NCI-H446 (cell line): ENCODE data around the gene MICALL2.

ENCODE experiments used
- DNase-seq, 2 experiments: peaks; one replicate each; lab custom pipeline; 2025; lab: John Stamatoyannopoulos, UW

MICALL2 gene

DNA sequence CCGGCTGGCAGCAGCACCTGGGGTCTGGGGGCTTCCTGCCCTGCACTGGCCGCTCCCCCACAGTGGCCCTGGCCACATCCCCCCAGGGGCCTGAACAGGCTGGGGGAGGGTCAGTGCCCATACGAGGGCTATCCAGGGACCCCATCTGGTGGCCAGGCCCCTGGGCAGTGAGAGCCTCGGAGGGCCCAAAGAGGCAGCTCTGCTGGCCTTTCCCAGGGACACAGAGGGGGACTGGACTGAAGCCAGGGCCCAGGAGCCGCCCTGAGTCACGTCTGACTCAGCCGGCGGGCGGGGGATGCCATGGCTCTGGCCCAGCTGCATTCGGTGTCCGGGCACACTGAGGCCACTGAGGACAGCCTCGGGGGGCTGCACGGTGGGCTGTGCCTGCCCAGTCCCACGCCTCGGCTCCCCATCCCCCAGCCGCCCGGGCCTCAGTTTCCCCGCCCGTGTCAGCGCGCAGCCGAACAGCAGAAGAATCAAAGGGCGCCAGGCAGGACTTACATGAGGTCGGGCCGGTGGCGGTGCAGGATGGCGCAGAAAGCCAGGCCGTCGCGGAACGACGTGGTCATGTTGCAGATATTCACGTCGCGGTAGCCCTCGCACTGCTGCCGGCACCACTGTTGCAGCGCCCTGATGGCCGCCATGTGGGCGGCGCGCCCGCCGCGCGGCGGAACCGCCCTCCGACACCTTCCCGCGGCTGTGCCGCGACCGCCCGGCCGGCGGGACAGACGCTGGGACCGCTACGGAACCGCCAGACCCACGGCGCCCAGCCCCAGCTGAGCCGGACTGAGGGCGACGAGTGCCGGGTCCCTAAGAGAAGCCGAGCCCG lies at the start of gene MICALL2:
TSS of gene MICALL2 (minus strand) at position 788 of the 829 bp plus-strand sequence. CDS start at position 644, 144 bp downstream.
- DNase-seq = peak; percentile 62 to 79

DNA sequence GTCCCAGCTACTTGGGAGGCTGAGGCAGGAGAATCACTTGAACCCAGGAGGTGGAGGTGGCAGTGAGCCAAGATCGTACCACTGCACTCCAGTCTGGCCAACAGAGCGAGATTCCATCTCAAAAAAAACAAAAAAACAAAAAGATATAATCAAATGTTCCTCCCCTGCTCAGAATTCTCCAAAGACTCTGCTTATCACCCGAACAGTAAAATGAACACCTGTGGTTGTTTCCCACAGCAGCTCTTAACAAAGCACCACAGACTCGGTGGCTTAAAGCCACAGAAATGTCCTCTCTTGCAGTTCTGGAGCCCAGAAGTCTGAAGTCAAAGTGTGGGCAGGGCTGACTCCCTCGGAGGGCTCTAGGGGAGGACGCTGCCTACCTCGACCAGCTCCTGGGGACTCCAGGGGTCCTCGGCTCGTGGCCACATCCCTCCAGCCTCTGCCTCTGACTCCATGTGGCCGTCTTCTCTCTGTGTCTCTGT lies 49.0 kb upstream of the MICALL2 start:
- no peak for DNase-seq

DNA sequence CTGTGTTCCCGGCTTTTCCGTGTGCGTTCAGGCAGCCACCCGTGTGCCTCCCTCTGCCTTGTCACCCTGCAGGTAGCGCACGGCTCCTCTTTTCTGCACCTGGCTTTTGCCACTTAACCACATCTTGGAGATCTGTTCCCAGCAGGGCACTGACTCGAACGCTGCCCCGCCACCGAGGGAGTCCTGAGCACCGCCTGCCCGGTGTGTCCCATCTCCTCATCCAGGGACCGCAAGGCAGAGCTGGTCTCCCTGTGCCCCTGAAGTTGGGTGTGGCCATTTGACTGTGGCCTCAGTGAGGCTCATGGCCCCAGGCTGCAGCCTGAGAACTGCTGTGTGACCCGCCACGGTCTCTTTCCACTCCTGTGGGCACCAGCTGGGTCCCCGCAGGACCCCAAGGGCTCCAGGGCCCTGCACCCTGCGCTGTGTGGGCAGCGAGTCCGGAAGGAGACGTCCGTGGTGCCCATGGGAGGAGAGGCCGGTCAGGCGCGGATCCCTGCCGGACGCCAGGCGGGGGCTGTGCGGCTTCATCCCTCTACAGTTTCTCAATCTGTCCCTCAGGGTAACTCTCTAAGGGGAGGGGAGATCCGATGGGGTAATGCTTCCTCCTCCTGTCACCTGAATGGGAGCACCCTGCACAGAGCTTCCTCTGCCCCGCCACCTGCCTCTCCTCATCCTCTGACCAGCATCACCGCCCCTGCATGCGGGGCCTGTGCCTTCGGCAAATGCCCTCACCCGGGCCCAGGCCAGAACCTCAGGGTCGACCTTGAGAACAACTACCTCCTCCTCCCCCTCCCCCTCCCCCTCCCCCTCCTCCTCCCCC lies 46.7 kb upstream of the MICALL2 start:
- DNase-seq = no peak

DNA sequence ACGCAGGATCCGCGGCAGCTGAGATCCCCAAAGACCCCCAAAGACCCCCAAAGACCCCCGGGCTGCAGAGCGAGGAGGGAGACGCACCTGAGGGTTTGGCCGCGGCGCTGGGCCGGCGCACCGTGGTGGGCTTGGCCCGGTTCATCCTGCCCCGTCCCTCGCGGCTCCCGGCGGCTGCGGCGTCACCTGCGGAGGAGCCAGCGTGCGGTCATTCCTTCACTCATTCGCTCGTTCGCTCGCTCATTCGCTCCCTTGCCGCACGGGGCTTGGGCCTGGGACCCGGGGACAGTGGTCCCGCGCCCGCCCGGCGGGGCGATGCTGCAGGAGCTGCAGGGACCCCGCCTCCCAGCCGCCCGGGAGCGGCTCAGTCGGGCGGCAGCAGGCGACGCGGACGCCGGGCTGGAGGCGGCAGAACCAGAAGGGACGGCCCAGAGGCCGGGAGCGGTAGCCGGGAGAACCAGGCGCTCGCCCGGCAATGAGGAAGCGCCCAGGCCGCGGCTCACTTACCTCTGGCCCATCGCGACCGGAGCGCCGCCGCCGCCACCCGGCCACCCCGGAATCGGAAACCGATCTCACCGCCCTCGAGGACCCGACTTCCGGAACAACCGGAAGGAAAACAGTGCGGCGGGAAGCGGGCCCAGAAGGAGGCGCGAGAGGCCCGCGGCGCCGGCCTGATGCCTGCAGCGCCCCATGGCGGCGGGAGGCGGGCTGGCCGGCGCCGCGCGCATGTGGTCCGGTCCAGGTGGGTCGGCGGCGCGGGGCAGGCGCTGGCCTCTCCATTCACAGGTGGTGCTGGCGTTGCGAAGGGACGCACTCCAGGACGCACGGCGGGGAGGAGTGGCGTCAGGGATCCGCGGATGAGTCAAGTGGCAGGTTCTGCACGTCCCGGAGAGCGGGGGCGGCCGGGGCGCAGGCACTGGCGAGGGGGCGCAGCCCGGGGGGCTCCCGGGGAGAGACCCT lies 44.8 kb upstream of the MICALL2 start, which contains the start of gene INTS1:
TSS of gene INTS1 (minus strand) at position 574 of the 960 bp plus-strand sequence. CDS start at position 145, 429 bp downstream.
- DNase-seq = peak; percentile 46 to 92

DNA sequence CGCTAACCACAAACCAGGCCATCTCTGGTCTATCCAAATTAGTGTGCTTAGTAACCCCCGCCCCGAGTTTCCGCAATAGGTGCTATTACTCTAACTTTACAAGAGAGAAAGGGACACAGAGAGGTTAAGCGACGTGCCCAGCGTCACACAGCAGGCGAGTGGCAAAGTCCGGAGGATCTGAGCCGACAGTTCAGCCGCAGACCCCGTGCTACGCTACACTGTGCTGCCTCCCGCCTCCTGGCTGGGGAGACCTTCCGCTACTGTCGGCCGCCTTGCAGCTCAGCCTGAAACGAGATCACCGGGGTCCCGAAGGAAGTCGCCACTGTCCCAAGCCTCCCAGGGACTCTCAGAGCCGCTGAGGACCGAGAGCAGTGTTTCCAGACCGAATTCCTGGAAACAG lies 44.1 kb upstream of the MICALL2 start:
- no peak for DNase-seq

DNA sequence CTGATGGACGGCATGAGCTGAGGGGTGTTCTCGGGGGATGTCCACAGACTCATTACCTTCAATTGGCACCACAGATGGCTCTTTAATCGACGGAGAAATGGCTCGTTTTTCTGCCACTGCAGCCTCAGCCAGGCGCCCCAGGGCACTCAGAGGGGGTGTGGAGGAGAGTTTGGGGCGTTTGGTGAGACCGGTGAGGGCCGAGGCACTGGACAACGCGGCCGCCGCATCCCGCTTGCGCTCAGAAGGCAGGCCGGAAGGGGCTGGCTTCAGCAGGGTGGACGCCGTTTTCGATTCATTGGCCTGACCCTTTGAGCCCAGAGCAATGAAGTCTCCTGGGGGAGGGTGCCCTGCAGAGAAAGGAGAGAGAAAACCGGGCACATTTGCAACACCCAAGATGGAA lies 43.6 kb upstream of the MICALL2 start:
- DNase-seq = no peak

DNA sequence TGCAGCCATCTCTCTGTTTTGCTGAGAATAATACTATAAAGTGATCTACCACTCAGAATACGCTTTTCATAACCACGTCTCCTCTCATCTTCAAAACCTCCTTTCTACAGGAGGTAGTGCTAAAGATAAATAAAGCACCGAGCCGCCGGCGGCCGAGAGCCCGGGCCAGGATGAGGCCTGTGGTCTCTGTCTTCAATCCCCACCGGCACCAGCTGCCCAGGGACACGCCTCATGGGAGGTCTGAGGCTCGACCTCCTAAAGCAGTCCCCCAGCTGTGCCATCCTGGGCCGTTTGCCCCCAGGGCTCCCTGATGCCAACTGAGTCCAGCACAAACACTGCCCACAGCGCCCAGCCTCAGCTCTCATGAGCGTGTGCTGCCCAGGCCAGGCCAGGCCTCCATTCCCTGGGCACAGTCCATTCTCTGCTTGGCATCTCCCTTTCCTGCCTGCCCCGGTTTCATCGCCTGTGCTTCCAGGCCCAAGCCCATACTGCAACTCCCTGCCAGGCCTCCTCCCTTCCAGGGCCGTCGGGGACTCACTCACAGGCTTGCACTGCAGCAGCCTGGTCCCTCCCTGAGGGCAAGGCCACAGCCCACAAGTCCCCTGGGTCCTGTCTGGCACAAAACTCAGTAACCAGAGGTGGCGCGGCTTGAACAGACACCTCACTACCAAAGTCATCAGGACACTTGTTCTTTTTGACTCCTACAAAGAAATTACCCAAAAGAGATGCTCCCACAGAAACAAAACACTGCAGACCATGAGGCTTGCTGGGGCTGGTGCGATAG lies 42.4 kb upstream of the MICALL2 start:
- no peak for DNase-seq

DNA sequence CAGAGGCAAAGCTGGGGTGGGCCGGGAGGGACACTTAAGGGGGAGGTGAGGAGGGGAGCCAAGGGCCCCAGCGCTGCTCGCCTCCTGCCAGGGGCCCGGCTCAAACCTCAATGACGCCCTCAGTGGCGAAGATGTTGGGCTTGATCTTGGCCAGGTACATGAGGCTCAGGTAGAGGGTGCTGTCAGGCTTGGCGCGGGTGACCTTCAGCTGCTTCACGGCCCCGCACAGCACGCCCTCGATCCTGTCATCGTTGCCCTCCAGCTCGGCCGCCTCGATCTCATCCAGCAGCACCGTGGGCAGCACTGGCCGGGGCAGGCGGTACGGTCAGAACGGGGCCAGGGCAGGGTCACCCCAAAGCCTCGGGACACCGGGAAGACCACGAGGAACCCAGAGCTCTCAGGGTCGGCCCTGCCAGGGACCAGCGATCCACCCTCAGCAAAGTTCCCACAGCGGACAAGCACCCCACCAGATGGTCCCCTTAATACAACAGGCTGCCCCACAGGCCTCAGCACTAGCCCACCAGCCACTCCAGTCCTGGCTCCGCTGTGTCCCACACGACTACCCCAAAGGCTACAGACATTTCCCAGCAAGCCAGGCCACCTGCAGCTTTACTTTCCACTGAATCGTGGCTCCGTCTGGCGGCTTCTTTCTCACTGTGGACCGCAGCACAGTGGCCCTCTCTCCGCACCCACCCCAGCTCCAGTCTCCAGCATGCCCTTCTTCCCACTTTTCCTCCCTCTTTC lies 41.0 kb upstream of the MICALL2 start:
- DNase-seq = no peak

DNA sequence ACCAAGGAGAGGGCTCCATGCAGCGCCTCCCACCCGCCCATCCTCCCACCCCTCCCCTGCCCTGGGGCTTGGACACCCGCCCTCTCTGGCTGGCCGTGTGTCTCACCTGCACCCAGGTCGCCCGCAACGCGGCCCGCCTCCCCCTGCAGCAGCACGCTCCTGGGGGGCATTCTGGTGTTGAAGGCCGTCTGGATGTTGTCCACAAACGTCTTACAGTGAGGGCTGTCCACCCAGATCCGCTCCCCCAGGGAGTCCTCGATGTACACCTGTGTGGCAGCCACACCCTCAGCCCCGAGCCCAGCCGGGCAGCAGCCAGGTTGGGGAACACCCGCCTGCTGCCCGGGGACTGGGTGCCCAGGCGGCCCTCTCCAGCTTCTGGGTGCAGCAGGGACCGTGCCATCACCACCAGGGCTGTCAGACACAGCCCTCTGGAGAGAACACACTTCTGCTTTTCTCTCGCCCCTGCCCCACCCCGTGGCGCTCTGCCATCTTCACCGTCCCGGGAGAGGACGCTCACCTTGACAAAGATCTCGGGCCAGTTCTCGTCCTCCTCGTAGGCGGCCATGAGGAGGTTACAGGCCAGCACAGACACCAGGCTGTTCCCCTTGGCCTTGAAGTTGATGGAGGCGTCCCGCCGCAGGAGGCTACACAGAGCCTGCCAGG lies 40.2 kb upstream of the MICALL2 start:
- no peak for DNase-seq

DNA sequence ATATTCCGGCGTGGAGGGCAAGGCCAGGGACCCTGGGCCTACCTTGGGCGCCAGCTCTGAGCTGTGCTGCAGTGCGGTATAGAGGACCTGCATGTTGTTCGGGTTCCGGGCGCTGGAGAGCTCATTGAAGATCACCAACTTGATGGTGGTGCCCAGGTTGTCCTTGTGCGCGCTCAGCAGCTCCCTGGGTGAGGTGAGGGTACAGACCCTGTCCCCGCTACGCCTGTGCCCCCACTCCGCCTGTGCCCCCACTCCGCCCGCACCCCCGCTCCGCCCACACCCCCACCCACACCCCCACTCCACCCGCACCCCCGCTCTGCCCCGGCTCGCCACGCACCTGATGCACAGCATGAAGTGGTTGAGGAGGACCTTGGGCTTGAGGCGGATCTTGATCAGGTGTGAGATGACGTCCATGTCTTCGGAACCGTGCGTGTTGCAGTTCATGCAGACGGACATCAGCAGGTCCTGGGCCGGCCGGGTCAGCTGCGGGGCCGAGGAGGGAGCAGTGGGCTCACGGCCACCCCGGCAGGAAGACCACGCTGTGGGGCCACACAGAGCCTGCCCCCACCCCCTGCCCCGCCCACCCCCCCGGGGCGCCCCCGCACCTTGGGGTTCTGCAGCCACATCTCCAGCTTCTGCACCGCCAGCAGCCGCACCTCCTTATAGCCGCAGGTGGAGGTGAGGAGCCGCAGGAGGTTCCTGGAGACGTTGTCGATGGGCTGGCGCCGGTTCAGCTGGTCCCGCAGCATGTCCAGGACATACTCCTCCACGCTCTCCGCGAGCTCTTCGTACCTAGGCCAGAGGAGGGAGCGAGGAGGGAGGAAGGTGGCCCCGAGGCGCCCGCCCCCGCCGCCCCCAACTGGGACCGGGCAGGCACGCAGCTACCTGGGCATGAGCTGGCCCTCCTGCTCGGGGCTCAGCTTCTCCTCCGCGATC lies 39.4 kb upstream of the MICALL2 start:
- DNase-seq = no peak

DNA sequence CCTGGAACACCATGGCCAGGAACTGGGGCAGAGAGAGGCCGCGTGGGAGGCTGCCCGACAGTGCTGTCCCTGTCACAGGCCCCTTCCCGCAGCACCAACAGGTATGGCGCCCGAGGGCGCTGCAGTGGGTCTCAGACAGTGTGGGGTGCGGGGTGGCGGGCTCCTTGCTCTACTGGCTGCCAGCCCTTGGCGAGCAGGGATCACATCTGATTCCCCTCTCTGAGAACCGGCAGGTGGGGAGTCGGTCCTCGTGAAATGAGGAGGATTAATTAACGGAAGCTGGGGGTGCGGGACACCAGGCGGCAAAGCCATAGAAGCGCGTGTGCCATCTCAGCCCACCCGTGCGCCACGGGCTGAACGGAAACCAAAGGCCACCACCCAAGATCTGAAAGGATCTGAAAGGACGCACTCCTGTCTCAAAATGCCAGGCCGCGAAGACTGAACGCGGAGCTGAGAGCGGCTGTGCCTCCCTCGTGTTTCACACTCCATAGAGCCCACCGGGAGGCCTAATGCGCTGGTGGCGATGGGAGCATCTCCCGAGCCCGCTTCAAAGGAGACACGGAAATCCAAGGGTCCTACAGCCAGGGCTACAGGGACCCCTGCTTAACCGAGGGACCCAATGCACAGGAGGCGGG lies 38.1 kb upstream of the MICALL2 start:
- no peak for DNase-seq

DNA sequence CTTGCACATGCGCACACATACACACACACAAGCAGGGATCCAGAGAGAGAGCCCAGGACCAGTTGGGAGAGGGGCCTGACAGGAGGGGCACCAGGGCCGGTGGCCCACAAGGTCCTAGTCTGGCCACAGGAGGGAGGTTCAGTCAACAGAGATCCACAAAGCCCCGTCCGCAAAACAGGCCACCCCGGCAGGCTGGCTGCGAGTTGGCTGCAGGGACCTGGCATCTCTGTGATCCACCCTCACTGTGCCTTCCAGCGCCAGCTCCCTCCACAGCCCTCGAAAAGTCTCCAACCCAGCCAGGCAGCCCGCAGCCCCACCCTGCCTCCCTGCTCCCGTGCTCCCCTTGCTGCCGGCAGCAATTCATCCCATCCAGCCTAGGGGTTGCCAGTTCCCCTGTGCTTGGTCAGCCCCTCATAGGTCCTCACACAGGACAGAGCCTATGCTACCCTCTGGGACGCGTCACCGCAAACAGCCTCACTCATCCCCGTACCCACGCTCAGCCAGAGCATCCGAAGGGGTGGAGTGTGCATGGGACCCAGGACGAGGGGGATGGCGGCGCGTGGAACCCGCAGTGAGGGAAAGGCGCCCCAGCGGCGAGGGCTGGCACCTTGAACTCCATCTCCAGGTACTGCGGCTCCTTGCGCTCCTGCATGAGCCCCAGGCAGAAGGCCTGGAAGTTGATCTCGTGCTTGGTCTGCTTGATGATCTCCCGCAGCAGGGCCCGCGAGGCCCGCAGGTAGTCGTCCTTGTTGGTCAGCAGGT lies 37.4 kb upstream of the MICALL2 start:
- no peak for DNase-seq

DNA sequence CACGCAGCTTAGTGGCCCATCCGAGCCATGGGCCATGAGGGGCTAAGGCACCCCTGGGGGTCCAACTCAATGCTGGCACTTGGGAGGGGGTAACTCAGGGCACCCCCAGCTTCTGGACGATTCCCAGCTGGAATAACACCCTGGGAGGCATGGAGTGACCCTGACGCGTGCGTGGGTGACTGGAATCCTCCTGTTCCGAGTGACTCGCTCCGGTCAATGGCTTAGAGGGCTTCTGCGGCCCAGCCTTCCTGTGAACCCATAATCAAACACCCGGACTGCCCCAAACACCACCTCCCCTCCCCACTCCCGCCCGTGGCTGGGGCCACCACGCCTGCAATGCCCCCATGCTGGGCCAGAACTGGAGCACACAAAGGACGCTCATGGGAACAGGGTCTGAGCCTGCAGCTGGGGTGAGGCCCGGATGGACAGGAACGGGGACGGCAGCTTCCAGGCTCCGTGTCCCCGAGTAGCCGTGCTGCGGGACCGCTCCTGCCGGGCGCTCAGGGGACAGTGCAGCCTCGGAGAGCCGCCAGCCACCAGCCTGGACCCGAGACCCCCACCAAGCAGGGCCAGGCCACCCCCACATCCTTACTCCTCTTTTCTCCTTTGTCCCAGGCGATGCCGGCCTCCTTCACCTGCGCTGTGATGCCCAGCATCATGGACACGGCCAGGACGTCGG lies 36.4 kb upstream of the MICALL2 start:
- no peak for DNase-seq

DNA sequence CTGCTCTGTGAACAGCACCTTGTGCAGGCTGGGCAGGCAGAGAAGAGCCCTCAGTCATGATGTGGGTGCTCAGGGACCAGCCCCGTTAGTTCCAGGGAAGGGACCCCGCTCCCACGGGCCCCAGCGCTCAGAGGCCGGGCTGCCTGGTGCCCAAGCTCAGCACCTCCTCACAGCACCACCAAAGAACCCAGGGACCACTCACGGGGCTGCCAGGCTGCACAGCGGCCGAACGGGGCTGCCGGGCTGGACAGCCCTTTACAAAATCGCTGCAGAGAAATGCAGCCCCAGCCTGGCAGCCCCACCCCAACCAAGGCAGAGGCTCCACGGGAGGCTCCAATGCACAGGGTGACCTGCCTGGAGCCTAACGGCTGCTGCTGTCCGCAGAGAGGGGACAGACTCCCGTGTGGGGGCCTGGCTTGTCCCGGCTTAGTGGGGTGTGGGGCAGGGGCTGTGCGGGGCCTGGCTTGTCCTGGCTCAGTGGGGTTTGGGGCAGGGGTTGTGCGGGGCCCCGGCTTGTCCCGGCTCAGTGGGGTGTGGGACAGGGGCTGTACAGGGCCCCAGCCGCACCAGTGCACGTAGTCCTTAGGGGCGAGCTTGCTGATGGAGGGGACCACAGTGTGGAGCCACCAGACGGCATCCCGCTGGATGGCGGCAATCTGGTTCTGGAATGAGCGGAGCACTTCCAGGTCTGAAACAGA lies 35.7 kb upstream of the MICALL2 start:
- DNase-seq = no peak

DNA sequence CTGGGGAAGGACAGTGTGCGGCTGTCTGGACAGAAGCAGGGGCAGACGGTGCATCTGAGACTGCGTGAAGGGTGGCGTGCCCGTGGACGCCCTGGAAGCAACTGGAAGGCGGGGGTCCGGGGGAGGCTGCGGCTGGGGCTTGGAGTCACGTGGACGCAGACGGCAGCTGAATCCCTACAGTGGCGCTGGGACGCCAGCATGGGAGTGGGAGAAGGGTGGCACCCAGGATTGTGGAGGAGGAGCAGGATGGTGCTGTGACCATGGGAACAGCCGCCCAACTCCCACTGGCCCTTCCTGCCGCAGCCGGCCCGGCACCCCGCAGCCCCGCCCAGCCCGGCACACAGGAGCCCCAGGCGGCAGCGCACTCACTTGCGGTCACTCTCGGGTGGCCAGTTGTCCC lies 35.2 kb upstream of the MICALL2 start:
- no peak for DNase-seq

DNA sequence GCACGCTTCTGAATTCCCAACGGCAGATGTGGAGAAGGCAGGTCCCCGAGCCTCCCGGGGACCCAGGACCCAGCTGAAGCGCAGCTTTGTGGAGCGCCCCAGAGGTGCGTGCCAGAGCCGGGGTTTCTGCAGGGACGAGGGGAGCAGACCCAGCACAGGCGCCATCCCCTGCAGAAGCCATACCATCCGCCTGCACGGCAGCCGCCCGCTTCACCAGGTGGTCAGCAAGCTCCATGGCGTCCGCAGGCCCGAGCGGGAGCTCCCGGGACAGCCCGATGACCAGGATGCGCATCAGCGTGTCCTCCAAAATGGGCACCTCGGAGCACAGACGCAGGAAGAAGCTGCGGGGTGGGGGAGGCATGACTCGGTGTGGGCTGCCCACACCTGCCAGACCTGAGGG lies 34.3 kb upstream of the MICALL2 start:
- no peak for DNase-seq
